MM.1S (cell line): ENCODE results near the gene SDE2.

ENCODE experiments used
- DNase-seq: peaks from one replicate; pipeline ENCODE4 v3.0.0-alpha.2; 2015
- H2AFZ ChIP-seq: fragments of 300-600 bp; sonication (generic); 2 replicates; pipeline ENCODE4 v1.6.0; 2016; ENCODE audit warnings: antibody characterized with exemption, low read length
- H3F3A ChIP-seq: fragments of 300-600 bp; sonication (generic); 2 replicates; pipeline ENCODE4 v1.6.1; 2016; ENCODE audit warnings: mild to moderate bottlenecking, antibody characterized with exemption, low read length, moderate library complexity, mixed read lengths; ENCODE audit not compliant: insufficient read depth
- H3K27ac ChIP-seq: fragments of 300-600 bp; sonication (generic); 2 replicates; pipeline ENCODE4 v1.5.1; 2016; ENCODE audit warnings: mild to moderate bottlenecking, low read length
- H3K27me3 ChIP-seq: fragments of 300-600 bp; sonication (generic); replicated peaks from 2 replicates; pipeline ENCODE4 v1.6.0; 2016; ENCODE audit warnings: low read length; ENCODE audit not compliant: insufficient read depth
- H3K36me3 ChIP-seq: fragments of 300-600 bp; sonication (generic); replicated peaks from 2 replicates; pipeline ENCODE4 v1.6.1; 2016; ENCODE audit warnings: mild to moderate bottlenecking, low read length, mixed read lengths; ENCODE audit not compliant: insufficient read depth
- H3K4me1 ChIP-seq: fragments of 300-600 bp; sonication (generic); 2 replicates; pipeline ENCODE4 v1.6.1; 2016; ENCODE audit warnings: low read length, mixed read lengths
- H3K4me2 ChIP-seq: fragments of 300-600 bp; sonication (generic); 2 replicates; pipeline ENCODE4 v1.6.0; 2016; ENCODE audit warnings: low read depth, low read length
- H3K4me3 ChIP-seq: fragments of 300-600 bp; sonication (generic); 2 replicates; pipeline ENCODE4 v1.5.1; 2016; ENCODE audit warnings: low read length, mixed read lengths
- H3K79me2 ChIP-seq: fragments of 300-600 bp; sonication (generic); 2 replicates; pipeline ENCODE4 v1.6.1; 2016; ENCODE audit warnings: mixed run types, low read length, mixed read lengths
- H3K9ac ChIP-seq: fragments of 300-600 bp; sonication (generic); 2 replicates; pipeline ENCODE4 v1.6.1; 2016; ENCODE audit warnings: low read length, mixed read lengths
- H3K9me2 ChIP-seq: fragments of 300-600 bp; sonication (generic); replicated peaks from 2 replicates; pipeline ENCODE4 v1.6.1; 2016; ENCODE audit warnings: mild to moderate bottlenecking, low read length, mixed read lengths; ENCODE audit not compliant: insufficient read depth
- H3K9me3 ChIP-seq: fragments of 300-600 bp; sonication (generic); replicated peaks from 2 replicates; pipeline ENCODE4 v1.6.1; 2016; ENCODE audit warnings: mild to moderate bottlenecking, low read length, mixed read lengths; ENCODE audit not compliant: insufficient read depth
- H4K20me1 ChIP-seq: fragments of 300-600 bp; sonication (generic); 2 replicates; pipeline ENCODE4 v1.6.1; 2016; ENCODE audit warnings: mild to moderate bottlenecking, low read length, moderate library complexity, mixed read lengths; ENCODE audit not compliant: insufficient read depth
- CTCF ChIP-seq: fragments of 300-600 bp; sonication (generic); IDR thresholded peaks from 2 replicates; pipeline ENCODE4 v1.5.1; 2016; ENCODE audit warnings: antibody characterized with exemption, low read length, mixed read lengths
- EZH2 ChIP-seq: fragments of 300-600 bp; sonication (generic); optimal IDR thresholded peaks from 2 replicates; pipeline ENCODE3; 2017; ENCODE audit warnings: low read depth, mild to moderate bottlenecking, antibody characterized with exemption, low read length, mixed read lengths
- EZH2phosphoT487 ChIP-seq: fragments of 300-600 bp; sonication (generic); IDR thresholded peaks from 2 replicates; pipeline ENCODE4 v1.6.1; 2018; ENCODE audit warnings: antibody characterized with exemption, low read length

Gene SDE2

GRCh38 chr1:225981714-225982113, 17.4 kb downstream of the SDE2 start:
- Histone ChIP-seq H3K9me2 (no peaks in the 10 kb centered on the region), H3F3A (peaks cover 8% of the 10 kb centered on the region; the same call in 1 of the 2 replicates), H3K9ac (no peak overlapping the region), H3K4me2 (no peak overlapping the region), H3K79me2 (peaks cover 32% of the 10 kb centered on the region), H3K4me1 (peaks cover 19% of the 10 kb centered on the region), H3K9me3 (no peaks in the 10 kb centered on the region), H3K27ac (no peak overlapping the region), H3K36me3 (peaks cover 15% of the 10 kb centered on the region; the same call in 1 of the 2 replicates), H3K4me3 (no peak overlapping the region), H2AFZ (no peak overlapping the region), H4K20me1 (no peaks in the 10 kb centered on the region), H3K27me3 (no peaks in the 10 kb centered on the region)
- DNase-seq: no peak
- TF ChIP-seq EZH2 (no peak), CTCF (no peak), EZH2phosphoT487 (no peak)

- H3K4me1 ChIP-seq: peaks cover 5% of the 10 kb centered on the region; the same call in 1 of the 2 replicates
- H3K4me2 ChIP-seq: no peak overlapping the region
- no peaks in the 10 kb centered on the region for H4K20me1 ChIP-seq
- no peak for TF ChIP-seq EZH2phosphoT487
- TF ChIP-seq EZH2: no peak
- TF ChIP-seq CTCF: no peak
- no peak for DNase-seq
- H3K9me2 ChIP-seq: no peaks in the 10 kb centered on the region
- peaks cover 8% of the 10 kb centered on the region; the same call in 1 of the 2 replicates for H3F3A ChIP-seq
- H3K27ac ChIP-seq: no peak overlapping the region
- no peaks in the 10 kb centered on the region for H3K9me3 ChIP-seq
- no peak overlapping the region for H3K9ac ChIP-seq
- H3K36me3 ChIP-seq: peaks cover 15% of the 10 kb centered on the region; the same call in 1 of the 2 replicates
- H3K27me3 ChIP-seq: no peaks in the 10 kb centered on the region
- peaks cover 17% of the 10 kb centered on the region for H3K79me2 ChIP-seq
- no peak overlapping the region for H3K4me3 ChIP-seq
- no peak overlapping the region for H2AFZ ChIP-seq
Measured at GRCh38 chr1:225980005-225980836, 18.9 kb downstream of the SDE2 start.

GRCh38 chr1:225979421-225979820, 19.7 kb downstream of the SDE2 start:
- H3K4me1 ChIP-seq: no peaks in the 10 kb centered on the region
- no peak overlapping the region for H2AFZ ChIP-seq
- no peaks in the 10 kb centered on the region for H3K9me2 ChIP-seq
- H4K20me1 ChIP-seq: no peaks in the 10 kb centered on the region
- H3K4me2 ChIP-seq: no peak overlapping the region
- H3K79me2 ChIP-seq: peaks cover 11% of the 10 kb centered on the region; the same call in 1 of the 2 replicates
- H3K4me3 ChIP-seq: no peak overlapping the region
- H3K9ac ChIP-seq: no peak overlapping the region
- no peaks in the 10 kb centered on the region for H3K27me3 ChIP-seq
- no peak overlapping the region for H3K27ac ChIP-seq
- TF ChIP-seq CTCF (no peak), EZH2phosphoT487 (no peak), EZH2 (no peak)
- no peak for DNase-seq
- peaks cover 15% of the 10 kb centered on the region; the same call in 1 of the 2 replicates for H3K36me3 ChIP-seq
- H3F3A ChIP-seq: peaks cover 8% of the 10 kb centered on the region; the same call in 1 of the 2 replicates
- no peaks in the 10 kb centered on the region for H3K9me3 ChIP-seq
